GM21786 (cell line): ENCODE results near the gene ARRDC3.
"Not testable (repeated sequence)": the region's sequence is repeated elsewhere in the genome, so short reads cannot be mapped to it uniquely, and the experiment has no call there.

Experiments used
- ATAC-seq: cut with Tn5 transposase; IDR thresholded peaks from one replicate; pipeline ENCODE4 v1.9.1; 2021; ENCODE audit not compliant: unreplicated experiment

ARRDC3 gene, protein sequence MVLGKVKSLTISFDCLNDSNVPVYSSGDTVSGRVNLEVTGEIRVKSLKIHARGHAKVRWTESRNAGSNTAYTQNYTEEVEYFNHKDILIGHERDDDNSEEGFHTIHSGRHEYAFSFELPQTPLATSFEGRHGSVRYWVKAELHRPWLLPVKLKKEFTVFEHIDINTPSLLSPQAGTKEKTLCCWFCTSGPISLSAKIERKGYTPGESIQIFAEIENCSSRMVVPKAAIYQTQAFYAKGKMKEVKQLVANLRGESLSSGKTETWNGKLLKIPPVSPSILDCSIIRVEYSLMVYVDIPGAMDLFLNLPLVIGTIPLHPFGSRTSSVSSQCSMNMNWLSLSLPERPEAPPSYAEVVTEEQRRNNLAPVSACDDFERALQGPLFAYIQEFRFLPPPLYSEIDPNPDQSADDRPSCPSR

GRCh38 chr5:91383027-91383955 is at the start of gene ARRDC3:
Gene ARRDC3, minus strand, starts transcription at chr5:91383317. Its CDS starts 225 bp downstream, at chr5:91383092.
- ATAC-seq: peak; percentile 53

DNA sequence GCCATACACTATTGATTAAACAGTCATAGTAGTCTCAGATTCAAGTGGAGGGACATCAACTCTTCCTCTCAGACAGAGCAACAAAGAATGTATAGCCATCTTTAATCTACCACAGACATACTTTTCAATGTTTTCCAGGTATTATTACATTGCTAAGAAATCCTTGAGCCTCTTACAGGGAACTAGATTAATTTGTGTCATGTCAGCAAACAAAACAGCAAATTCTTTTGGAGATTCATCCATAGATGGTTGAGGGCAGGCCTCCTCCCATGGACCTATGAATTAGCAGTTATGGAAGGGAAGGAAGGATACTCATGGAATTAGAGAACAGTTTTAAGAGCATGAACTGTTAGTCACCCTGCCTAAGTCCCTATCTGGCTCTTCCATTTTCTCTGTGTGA is 47.8 kb upstream of the ARRDC3 start:
- no peak for ATAC-seq

DNA sequence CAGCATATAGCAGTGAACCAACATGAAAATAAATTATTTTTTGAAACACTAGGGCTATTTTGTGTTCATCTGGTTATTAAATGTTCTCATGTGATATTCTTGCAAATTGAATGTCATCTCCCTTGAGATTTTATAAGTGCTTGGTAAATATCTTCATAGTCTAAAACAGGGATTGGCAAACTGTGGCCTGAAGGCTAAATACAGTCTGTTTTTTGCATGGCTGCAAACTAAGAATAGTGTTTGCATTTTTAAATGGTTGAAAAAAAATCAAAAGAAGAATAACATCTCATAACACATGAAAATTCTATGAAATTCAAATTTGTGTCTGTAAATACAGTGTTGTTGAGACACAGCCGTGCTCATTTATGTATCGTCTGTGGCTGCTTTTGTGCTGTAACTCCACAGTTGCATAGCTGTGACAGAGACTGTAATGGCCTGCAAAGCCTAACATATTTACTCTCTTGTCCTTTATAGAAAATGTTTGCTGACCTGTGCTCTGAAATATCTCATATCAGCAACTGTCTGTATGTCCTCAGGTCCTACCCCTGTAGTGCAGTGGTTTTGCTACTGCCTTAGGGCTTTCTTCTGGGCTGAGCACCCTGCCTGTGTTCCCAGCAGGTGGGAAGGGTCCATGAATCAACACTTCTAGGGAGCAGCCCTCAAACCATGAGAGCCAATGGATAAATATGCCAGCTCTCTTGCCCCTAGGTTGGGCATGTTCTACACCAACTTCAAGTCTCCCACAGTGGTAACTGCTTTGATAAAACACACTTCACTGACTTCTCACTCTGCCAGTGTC is 41.7 kb upstream of the ARRDC3 start:
- no peak for ATAC-seq

DNA sequence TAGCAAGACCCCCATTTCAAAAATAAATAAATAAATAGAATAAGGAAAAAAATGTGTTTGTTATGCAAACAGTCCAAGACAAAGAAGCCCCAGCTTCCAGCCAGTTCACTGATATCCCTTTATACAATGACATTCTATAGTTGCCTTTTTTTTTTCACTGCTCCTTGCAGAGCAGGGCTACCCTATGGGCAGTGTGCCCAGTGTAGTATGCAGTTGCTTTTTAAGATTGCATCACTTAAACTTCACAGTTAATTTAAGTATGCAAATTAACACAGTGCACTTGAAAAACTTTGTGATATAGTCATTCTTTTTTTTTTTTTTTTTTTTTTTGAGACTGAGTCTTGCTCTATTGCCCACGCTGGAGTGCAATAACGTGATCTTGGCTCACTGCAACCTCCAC is 40.8 kb upstream of the ARRDC3 start:
- ATAC-seq: no peak

GRCh38 chr5:91420879-91421278 is 37.8 kb upstream of the ARRDC3 start:
- no peak for ATAC-seq

GRCh38 chr5:91419571-91420537 is 36.7 kb upstream of the ARRDC3 start:
- no peak for ATAC-seq

GRCh38 chr5:91419136-91419535 is 36.0 kb upstream of the ARRDC3 start:
- no peak for ATAC-seq

GRCh38 chr5:91418158-91418557 is 35.0 kb upstream of the ARRDC3 start:
- ATAC-seq: no peak

DNA sequence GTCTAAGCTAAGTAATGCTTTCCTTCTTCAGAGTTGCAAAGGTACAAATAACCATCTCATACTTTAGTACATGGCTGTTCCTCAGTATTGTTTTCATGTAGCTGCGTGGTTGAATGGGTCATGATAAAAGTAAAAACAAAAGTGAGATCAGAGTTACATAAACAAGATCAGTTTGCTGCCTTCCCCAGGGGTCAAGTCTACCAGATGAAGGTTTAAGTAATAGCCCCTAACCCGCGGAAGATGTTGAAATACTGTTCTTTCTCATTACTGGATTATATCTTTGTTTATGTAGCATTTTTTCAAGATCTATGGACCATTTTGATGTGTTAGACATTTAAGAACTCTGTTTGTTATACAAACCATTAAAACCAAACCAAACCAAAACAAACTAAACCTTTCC is 34.1 kb upstream of the ARRDC3 start:
- no peak for ATAC-seq

- ATAC-seq: no peak
Measured at GRCh38 chr5:91416491-91416890, 33.4 kb upstream of the ARRDC3 start.

DNA sequence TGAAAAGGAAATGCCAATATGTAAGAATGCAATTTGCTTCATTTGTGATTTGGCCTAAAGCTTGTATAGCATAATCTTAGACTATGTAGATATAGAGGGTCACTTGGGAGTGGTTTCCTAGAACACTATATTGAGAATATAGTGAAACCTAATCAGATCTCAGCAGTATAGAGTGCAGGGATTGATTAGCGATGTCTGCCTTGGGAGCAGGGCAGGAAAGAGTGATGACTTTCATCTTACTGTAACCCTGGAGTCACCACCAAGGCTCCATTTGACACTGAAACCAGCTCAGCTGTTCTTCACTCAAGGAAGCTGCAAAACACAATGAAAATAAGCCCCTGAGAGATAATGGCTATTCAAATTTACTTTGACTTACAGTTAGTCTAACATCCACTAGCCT is 26.2 kb upstream of the ARRDC3 start:
- ATAC-seq: no peak

- no peak for ATAC-seq
Measured at GRCh38 chr5:91408710-91409109, 25.6 kb upstream of the ARRDC3 start.

DNA sequence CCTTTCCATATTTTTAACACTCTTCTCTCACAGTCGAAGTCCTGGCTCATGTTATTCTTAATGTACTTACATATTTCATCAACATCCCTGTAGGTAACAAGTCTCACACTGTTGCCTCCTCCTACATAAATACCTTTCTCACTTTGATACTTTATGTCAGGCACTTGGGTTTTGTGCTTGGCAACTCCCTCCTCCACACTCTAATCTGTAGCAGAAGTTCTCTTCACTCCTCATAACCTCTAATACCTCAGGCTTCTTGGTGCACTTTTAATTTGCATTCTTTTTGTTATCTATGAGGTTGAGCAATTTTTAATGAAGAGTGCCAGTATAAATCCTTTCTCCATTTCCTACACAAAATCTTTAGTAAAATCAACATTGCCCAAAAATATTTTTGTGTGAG is 24.1 kb upstream of the ARRDC3 start:
- ATAC-seq: no peak

DNA sequence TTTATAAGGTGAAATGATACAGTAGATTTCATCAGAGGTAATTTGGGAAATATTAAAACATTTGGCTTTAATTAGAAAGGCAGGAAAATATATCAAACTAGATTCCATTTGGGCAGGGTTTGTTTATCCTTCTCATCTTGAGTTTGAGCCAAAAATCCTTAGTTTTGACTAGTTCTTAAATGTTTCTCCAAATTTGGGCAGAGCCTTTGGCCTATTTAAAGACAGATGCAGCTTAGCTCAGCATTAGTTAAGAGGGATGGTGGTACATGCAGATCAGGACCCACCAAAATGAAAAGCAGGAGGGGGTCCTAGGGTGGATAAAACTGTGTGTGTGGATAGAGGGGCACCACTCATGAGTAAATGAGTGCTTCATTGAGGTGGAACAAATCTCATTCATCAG is 20.3 kb upstream of the ARRDC3 start:
- ATAC-seq: no peak

DNA sequence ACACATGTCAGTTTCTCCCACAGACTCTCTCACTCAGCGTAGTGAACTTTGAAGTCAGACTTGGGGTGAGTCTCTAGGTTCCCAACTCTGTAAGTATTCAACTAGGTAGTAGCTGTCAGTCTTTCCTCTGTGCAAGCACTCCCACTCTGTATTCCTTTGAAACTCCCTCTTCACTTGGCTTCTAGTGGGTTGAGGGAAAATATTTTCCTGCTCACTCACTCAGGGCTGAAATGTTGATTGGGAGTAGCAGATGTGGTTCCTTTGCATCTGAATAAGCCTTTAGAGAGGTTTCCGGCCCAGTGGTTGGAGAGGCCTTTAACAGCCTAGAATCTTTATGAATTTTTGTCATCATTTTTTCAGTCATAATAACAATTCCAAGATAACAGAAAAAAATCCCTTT is 18.1 kb upstream of the ARRDC3 start:
- ATAC-seq: no peak

GRCh38 chr5:91397791-91398190 is 14.7 kb upstream of the ARRDC3 start:
- ATAC-seq: no peak

DNA sequence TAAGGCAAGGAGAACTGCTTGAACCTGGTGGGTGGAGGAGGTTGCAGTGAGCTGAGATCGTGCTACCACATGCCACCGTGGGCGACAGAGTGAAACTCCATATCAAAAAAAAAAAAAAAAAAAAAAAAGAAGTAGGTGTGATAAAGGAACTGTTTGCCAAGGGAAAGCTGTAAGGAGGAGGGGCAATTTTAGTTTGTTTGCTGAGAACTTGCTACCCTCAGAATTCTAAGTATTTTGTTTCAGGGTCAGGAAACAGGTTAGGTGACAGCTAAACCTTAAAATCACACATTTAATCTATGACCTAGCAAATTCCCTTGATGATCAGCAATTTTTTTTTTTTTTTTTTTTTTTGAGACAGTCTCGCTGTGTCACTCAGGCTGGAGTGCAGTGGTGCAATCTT is 7.2 kb upstream of the ARRDC3 start:
- ATAC-seq: no peak

GRCh38 chr5:91389555-91389954 is 6.4 kb upstream of the ARRDC3 start:
- not testable (repeated sequence) for ATAC-seq

DNA sequence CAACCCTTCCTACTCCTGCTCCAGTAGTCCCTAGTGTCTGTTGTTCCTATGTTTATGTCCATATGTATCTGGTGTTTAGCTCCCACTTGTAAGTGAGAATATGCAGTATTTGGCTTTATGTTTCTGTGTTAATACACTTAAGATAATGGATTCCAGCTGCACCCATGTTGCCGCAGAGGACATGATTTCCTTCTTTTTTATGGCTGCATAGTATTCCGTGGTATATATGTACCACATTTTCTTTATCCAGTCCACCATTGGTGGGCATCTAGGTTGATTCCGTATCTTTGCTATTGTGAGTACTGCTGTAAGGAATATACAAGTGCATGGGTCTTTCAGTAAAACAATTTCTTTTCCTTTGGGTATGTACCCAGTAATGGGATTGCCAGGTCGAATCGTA is 5.2 kb upstream of the ARRDC3 start:
- no peak for ATAC-seq

GRCh38 chr5:91386120-91386519 is 3.0 kb upstream of the ARRDC3 start:
- ATAC-seq: no peak
